HepG2 (cell line): ENCODE results near the gene WDR31. TPM values are rescaled to one million over a fixed set of nuclear protein-coding genes. Genes with fewer than 3 reads are reported as not detected.
A peak's percentile ranks its signal among the peaks of the same experiment; 100 is the strongest.

ENCODE experiments used
- ARHGAP35 ChIP-seq: sonication (generic); formaldehyde crosslinking; IDR thresholded peaks from 2 replicates; pipeline ENCODE4 v1.9.0; 2022; ENCODE audit warnings: mild to moderate bottlenecking, inconsistent platforms, moderate library complexity, missing genetic modification reagents, borderline replicate concordance
- BRD4 ChIP-seq: sonication (generic); formaldehyde crosslinking; IDR thresholded peaks from 2 replicates; pipeline ENCODE4 v1.4.0; 2020; ENCODE audit warnings: missing genetic modification reagents
- CERS6 ChIP-seq: sonication (generic); formaldehyde crosslinking; IDR thresholded peaks from 2 replicates; pipeline ENCODE4 v1.5.0; 2020; ENCODE audit warnings: missing genetic modification reagents
- DPF2 ChIP-seq: sonication (generic); formaldehyde crosslinking; IDR thresholded peaks from 2 replicates; pipeline ENCODE4 v1.4.0; 2020; ENCODE audit warnings: mild to moderate bottlenecking, low read depth, missing genetic modification reagents, borderline replicate concordance
- FOXC1 ChIP-seq: sonication (generic); formaldehyde crosslinking; IDR thresholded peaks from 2 replicates; pipeline ENCODE4 v1.8.0; 2022; ENCODE audit warnings: mild to moderate bottlenecking, missing genetic modification reagents, borderline replicate concordance
- HDAC6 ChIP-seq: fragments of 200-600 bp; sonication (generic); IDR thresholded peaks from 2 replicates; pipeline ENCODE4 v1.7.0; 2017; ENCODE audit warnings: mild to moderate bottlenecking, antibody characterized with exemption, low read length, low read depth
- KIAA2018 ChIP-seq: sonication (generic); formaldehyde crosslinking; IDR thresholded peaks from 2 replicates; pipeline ENCODE4 v1.5.0; 2020; ENCODE audit warnings: mild to moderate bottlenecking, missing genetic modification reagents, borderline replicate concordance
- MAFF ChIP-seq: IDR thresholded peaks from 2 replicates; pipeline ENCODE4 v1.6.1; 2011; ENCODE audit warnings: low read depth, low read length, improper control_type of control experiment
- NFYB ChIP-seq: sonication (generic); formaldehyde crosslinking; IDR thresholded peaks from 2 replicates; pipeline ENCODE4 v1.4.0; 2020; ENCODE audit warnings: missing genetic modification reagents
- PCBP2 ChIP-seq: fragments of 200-400 bp; formaldehyde crosslinking; optimal IDR thresholded peaks from 2 replicates; pipeline ENCODE3; 2018; ENCODE audit warnings: low read length, low read depth; ENCODE audit not compliant: poor library complexity, severe bottlenecking
- RARG ChIP-seq: sonication (generic); formaldehyde crosslinking; IDR thresholded peaks from 2 replicates; pipeline ENCODE4 v1.4.0; 2020; ENCODE audit warnings: low read depth, mild to moderate bottlenecking, missing genetic modification reagents
- SMC3 ChIP-seq: IDR thresholded peaks from 2 replicates; pipeline ENCODE4 v1.6.1; 2011; ENCODE audit warnings: low read length, improper control_type of control experiment
- ZNF232 ChIP-seq: sonication (generic); formaldehyde crosslinking; IDR thresholded peaks from 2 replicates; pipeline ENCODE4 v1.4.0; 2020; ENCODE audit warnings: missing genetic modification reagents, borderline replicate concordance
- ZNF792 ChIP-seq: IDR thresholded peaks from 2 replicates; pipeline ENCODE4 v1.6.1; 2016
- polyA plus RNA-seq, 8 experiments: library from polyadenylated mRNA; depleted of rRNA in 3 of 8; stranded (reverse) in 7 of 8; unstranded in 1 of 8; fragments of >200 nt; fragmentation: Illumina TruSeq in 4 of 8; extraction: Trizol in 4 of 8; gene quantifications; 2 replicates each; pipeline versions ENCODE4 v1.2.1 to v1.2.3, GENCODE V29; 2011 to 2016; ENCODE audit warnings: low read depth in 4 of 8, missing spikeins in 1 of 8, mixed read lengths in 1 of 8; ENCODE audit not compliant: insufficient read depth in 1 of 8
- total RNA-seq, 5 experiments: library from RNA; depleted of rRNA; stranded (reverse); fragments of >200 nt; fragmentation: Illumina TruSeq; extraction: Trizol; gene quantifications; 2 replicates each; pipeline ENCODE4 v1.2.3, GENCODE V29; 2016; ENCODE audit warnings: low read depth in 1 of 5

Gene WDR31
- total and polyA plus RNA-seq, 2 of the 13 experiments (the other 11 are each of a cell fraction or from before 2014, with no cell fraction given) = 0.33 to 1.7 TPM

GRCh38 chr9:113340011-113340699 lies at the start of gene WDR31 (continued):
- TF ChIP-seq KIAA2018 (no peak), BRD4 (CRISPR knock-in tag) (no peak; the same call in none of the 2 replicates), RARG (no peak), NFYB (CRISPR knock-in tag) (no peak), FOXC1 (CRISPR knock-in tag) (peak; percentile 65; the same call in 1 of the 2 replicates), CERS6 (CRISPR knock-in tag) (no peak), SMC3 (no peak), ZNF792 (CRISPR knock-in tag) (peak; percentile 91), ARHGAP35 (CRISPR knock-in tag) (no peak; the same call in 1 of the 2 replicates), ZNF232 (CRISPR knock-in tag) (0 out of 2 replicates have a peak, but pooled peaks have one; percentile 58), PCBP2 (no peak), HDAC6 (no peak), MAFF (no peak), DPF2 (CRISPR knock-in tag) (no peak)
